Right renal pelvis (tissue), 4 donors: ENCODE measurements around the gene NUP62. TPM values are rescaled to one million over a fixed set of nuclear protein-coding genes. Genes with fewer than 3 reads are reported as not detected.
A peak's percentile ranks its signal among the peaks of the same experiment; 100 is the strongest.
"Not testable (repeated sequence)": the region's sequence is repeated elsewhere in the genome, so short reads cannot be mapped to it uniquely, and the experiment has no call there.

ENCODE experiments used
- DNase-seq, 4 donors: peaks; one replicate each; pipeline ENCODE4 v3.0.0-alpha.2; 2013; ENCODE audit warnings: low read depth in 4 of 4, low spot score in 3 of 4, missing footprints in 1 of 4
- polyA plus RNA-seq, 4 donors: library from polyadenylated mRNA; unstranded; fragments of 120-200 nt; gene quantifications; one replicate each; pipeline ENCODE4 v1.2.1, GENCODE V29; 2013; ENCODE audit not compliant: insufficient read length in 4 of 4

NUP62 gene, protein sequence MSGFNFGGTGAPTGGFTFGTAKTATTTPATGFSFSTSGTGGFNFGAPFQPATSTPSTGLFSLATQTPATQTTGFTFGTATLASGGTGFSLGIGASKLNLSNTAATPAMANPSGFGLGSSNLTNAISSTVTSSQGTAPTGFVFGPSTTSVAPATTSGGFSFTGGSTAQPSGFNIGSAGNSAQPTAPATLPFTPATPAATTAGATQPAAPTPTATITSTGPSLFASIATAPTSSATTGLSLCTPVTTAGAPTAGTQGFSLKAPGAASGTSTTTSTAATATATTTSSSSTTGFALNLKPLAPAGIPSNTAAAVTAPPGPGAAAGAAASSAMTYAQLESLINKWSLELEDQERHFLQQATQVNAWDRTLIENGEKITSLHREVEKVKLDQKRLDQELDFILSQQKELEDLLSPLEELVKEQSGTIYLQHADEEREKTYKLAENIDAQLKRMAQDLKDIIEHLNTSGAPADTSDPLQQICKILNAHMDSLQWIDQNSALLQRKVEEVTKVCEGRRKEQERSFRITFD
- 10 to 100 TPM; 58.7 to 63.6 (median 61.4) TPM for polyA plus RNA-seq

- DNase-seq: peak in 1 of 4 donors; percentile 76
These were observed at the start of gene NUP62, which contains the start of gene ATF5 for GRCh38 chr19:49929121-49929610. Gene NUP62 (minus strand): TSS chr19:49929504. CDS start chr19:49909807, 19,697 bp downstream. Gene ATF5 (plus strand): TSS chr19:49929205. CDS start chr19:49930851, 1,646 bp downstream.

GRCh38 chr19:49978324-49978723 lies 49.0 kb upstream of the NUP62 start:
- no peak for DNase-seq

DNA sequence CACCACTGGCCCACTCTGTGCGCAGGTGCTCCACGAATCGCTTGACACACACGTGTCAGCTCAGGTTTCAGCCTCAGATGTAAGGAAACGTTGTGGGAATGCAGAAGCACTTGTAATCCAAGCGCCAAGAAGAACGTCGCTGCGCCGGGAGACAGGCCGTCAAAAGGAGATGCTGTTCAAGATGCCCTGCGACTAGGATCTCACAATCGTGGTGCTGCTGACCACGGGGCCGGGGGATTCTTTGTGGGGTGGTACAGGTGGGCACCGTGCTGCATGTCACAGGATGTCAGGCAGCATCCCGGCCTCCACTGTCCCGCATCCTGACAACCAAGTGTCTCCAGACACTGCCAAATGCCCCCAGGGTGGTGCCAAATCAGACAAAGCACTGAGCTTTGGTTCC lies 48.6 kb upstream of the NUP62 start:
- no peak for DNase-seq

DNA sequence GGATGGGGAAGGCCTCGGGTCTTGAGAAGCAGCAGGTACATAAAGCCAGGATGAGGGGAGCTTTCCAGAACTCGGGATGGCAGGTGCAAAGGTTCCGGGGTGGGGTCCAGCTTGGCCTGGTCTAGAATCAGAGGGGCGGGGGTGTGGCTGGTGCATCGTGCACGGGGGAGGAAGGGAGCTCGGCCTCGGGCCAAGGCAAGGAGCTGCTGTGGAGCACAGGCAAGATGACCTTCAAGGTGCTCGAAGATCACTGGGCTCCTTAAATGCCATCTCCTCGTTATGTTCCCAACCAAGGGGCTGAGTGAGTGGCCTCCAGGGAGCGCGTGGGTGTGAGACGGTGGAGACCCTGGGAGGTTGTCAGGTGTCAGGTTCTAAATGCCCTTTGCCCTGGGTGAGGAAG lies 47.8 kb upstream of the NUP62 start:
- DNase-seq: no peak

- DNase-seq: no peak
These were observed 47.2 kb upstream of the NUP62 start for GRCh38 chr19:49976496-49976895.

GRCh38 chr19:49975051-49975450 lies 45.7 kb upstream of the NUP62 start:
- no peak for DNase-seq

DNA sequence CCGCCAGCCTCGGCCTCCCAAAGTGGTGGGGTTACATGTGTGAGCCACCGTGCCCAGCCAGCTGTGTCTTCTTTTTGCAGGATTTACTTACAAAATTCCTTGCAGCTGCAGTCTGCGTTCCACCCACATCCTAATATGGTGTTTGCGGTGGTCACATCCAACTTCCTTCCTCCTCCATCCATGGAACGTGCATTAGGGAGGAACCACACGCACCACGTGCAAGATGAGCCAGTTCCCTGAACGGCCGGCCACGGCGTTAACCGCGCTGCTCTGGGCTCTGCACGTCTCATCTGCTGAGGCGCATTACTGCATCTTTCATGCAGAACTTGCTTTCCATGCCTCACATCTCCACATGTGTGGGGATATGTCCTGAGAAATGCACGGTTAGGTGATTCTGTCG lies 44.7 kb upstream of the NUP62 start:
- no peak for DNase-seq

DNA sequence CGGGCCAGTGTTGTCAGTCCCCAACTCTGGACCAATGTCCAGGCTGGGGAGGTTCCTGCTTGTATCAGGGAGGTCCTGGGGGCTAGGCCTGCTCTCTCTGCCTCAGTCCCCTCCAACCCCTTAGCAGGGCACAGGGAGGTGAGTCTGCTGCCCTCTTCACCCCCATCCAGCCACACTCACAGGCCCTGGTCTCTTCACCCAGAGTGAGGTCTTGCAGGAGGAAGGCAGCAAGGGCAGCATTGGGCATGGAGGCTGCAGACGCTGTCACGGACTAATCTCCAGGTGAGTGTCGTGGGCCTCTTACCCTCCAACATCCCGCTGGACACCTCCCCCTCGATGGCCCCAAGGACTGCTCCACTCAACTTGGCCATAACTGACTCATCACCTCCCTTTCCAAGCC lies 43.5 kb upstream of the NUP62 start:
- no peak for DNase-seq

- DNase-seq: no peak
These were observed 42.7 kb upstream of the NUP62 start for GRCh38 chr19:49971991-49972411.

GRCh38 chr19:49969355-49969754 lies 40.1 kb upstream of the NUP62 start:
- not testable (repeated sequence) for DNase-seq

GRCh38 chr19:49968279-49968922 lies 39.1 kb upstream of the NUP62 start:
- DNase-seq: no peak

DNA sequence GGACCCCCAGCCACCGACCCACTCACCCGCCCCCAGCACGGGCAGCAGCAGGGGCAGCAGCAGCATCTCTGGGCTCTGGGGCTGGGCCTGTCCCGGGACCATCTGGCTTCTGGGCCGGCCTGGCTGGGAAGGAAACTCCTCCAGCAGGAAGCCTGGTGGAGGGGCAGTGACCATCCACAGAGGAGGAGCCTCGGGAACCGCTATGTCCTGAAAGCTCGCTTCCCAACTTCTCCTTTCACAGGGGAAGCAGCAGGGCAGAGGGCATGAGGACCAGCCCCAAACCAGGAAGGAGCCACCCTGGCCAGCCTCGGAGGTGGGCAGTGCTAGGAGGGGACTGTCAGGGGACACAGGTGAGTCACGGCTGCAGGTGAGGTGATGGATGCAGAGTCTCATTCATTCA lies 31.7 kb upstream of the NUP62 start, which contains the start of gene SIGLEC11:
TSS of gene SIGLEC11 (minus strand) at position 193 of the 400 bp plus-strand sequence. CDS start at position 102, 91 bp downstream.
- not testable (repeated sequence) for DNase-seq

- DNase-seq: not testable (repeated sequence)
These were observed 30.6 kb upstream of the NUP62 start for GRCh38 chr19:49959892-49960291.

DNA sequence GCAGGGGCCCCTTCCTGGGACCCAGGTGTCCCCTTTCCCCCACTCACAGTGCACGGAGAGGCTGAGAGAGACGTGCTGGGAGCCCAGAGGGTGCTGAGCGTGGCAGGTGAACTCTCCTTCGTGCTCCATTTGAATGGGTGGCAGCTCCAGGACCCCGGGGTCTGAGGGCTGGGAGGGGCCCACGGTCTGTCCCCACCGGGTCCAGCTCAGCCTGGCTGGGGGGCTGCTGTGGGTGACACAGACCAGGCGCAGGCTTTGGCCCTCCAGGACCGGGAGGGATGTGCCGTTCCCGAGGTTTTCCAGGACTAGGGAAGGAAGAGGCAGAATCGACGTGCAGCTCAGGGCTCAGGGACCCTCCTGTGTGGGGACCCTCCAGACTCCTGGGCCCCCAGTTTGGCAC lies 29.3 kb upstream of the NUP62 start:
- DNase-seq: not testable (repeated sequence)

GRCh38 chr19:49958144-49958543 lies 28.8 kb upstream of the NUP62 start:
- DNase-seq: not testable (repeated sequence)

DNA sequence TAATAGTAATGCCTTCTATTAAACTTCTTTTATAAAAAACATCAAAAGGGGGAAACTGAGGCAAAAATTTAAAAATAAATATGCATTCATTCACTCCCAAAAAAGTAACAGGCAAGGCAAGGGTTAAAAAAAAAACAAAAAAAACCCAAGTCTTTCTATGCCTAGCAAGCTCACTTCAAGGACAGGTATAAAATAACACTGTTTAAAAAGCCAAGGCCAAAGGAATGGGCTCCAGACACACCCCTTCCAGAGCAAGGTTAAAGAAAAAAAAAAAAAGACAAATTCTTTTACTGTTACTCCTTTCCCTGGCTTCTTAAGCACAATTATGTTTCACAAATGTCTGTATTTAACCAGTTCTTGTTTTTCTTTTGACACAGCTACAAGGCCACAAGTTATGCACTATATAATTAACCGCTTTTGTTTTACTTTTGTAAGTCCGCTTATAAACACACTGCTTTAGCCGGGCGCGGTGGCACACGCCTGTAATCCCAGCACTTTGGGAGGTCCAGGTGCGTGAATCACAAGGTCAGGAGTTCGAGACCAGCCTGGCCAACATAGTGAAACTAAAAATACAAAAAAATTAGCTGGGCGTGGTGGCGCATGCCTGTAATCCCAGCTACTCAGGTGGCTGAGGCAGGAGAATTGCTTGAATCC lies 28.1 kb upstream of the NUP62 start:
- no peak for DNase-seq

DNA sequence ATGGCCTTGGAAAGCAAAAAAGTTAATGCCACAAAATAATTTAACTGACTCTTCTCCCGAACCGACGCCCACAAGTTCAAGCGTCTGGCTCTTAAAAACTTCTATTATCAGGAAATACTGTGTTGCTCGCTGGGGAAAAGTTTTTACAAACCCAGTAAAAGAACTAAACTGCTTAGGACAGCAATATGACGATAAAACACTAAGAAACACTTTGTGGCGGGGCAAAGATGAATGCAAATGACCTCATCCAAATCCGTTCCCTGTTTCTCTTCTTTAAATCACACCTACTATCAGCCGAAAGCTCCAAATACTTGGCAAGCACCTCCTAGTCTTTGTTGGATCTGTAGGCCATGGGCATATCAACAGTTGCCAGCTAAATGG lies 26.8 kb upstream of the NUP62 start:
- no peak for DNase-seq

DNA sequence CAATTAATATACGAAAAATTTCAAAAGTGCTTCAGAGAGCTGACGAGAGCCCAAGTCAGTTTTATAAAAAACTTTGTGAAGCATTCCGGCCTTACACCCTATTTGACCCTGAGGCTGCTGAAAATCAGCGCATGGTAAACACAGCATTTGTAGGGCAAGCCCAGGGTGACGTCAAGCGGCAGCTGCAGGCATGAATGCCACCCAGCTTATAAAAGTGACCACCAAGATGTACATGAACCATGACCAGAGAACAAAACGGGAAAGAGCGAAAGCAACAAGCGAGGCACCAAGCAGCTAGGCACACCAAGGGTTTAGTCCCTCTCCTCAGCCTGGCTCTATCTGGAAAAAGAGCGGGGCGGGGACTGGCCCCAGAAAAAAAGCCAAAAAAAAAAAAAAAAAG lies 25.6 kb upstream of the NUP62 start:
- no peak for DNase-seq

DNA sequence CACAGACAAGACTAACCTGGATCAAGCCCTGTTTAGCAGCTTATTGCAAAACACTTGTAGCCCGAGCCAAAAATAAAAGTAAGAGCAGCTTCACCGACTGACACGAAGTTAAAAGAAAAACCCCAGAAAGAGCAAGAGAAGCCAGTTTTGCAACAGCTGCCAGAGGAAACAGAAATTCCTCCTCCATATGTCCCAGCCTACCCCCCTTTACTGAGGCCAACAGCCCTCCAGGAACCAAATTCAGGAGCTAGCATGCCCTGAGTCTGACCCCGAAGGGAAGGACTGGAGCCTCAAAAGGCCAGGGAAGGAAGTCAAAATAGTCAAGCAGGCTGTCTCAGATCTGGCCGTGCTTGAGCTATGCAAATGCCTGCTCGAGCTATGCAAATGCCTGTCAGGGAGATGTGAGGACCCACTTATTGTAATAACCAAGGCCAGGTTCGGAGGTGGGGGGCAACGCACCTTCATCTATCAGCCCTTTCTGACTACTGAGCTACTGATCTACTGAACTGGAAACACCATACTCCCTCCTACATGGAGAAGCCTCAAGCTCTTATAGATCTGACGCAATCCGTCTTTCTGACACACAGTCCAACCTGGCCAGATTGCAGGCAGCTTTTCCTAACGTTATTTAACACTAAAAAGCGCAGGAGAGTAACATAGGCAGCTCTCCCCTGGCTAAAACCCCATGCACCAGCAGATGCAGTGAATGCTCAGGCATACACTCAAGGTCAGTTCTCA lies 25.0 kb upstream of the NUP62 start:
- DNase-seq: peak in 2 of 4 donors; percentile 45 to 59

DNA sequence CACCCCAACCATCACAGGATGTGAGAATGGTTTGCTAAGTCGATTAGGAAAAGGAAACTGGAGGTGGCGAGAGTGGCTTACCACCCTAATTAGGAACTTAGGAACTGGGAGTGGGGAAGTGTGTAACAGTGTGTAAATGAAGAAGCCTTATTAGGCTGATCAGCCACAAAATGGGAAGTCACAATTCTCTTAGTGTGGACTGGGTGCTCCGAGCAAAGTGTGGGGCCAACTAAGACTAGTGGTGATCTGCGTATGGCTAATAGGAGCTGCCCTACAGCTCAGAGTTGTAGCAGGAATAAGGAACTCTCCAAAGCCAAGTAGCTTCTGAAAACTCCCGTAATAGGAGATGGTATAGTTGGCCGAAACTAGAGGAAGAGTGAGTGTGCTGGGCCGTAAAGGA lies 24.1 kb upstream of the NUP62 start:
- DNase-seq: no peak
